HG02840 (cell line): ENCODE results near the gene LRFN2.

Source experiments
- ATAC-seq: cut with Tn5 transposase; IDR thresholded peaks from one replicate; pipeline ENCODE4 v1.9.1; 2021; ENCODE audit warnings: mild to moderate bottlenecking, moderate library complexity, moderate number of reproducible peaks; ENCODE audit not compliant: unreplicated experiment, low FRiP score

The LRFN2 gene

DNA sequence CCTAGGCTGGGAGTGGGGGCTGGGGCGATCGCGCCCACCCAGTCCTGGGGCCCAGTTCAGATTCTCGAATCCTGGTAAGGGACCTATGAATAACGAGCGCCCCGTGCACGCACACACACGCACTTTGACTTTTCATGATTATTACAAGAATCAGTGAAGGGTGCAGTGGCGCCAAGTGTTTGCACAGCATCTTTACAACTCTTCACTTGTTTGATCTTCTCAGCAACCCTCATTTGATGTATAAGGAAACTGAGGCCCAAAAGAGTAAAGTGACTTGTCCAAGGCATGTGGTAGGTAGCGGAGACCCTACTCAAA is 863 bp upstream of the LRFN2 start:
- ATAC-seq, result no peak

DNA sequence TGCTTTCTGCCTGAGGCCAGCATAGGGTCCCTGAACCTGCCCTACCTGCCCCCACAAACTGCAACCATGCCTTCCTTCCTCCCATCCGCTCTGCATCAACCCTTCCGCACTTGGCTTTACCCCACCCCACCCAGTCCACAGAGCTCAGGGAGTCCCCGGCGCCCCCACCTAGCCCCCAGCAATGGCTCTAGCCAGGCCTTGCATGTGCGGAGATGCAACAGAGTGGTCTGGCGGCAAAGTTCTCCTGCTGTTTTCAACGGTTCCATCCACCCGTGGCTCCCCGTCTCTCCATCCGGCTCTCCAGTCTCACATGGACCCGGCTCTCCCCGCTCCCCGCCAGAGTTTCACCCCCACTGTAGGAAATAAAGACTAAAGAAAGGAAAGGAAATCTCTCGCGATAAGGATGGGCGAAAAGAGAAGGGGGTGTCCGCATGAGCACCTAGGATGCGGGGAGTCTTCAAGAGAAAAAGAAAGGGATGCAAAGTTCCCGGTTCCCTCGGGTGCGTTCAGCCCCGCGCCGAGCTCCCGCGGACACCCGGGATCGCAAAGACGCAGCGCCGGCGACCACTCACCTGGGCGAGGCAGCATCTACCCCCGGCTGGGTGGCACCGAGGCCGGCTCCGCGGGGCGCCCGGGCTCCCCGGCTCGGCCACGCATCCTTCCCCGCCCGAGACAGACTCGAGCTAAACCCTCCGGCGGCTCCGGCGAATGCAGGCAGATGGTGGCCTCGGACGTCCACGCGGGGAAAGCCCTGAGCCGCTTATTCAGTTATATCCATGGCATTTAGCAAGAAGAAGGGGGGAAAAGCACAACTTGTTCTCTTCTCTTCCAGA is 579 bp downstream of the LRFN2 start:
- no peak for ATAC-seq

DNA sequence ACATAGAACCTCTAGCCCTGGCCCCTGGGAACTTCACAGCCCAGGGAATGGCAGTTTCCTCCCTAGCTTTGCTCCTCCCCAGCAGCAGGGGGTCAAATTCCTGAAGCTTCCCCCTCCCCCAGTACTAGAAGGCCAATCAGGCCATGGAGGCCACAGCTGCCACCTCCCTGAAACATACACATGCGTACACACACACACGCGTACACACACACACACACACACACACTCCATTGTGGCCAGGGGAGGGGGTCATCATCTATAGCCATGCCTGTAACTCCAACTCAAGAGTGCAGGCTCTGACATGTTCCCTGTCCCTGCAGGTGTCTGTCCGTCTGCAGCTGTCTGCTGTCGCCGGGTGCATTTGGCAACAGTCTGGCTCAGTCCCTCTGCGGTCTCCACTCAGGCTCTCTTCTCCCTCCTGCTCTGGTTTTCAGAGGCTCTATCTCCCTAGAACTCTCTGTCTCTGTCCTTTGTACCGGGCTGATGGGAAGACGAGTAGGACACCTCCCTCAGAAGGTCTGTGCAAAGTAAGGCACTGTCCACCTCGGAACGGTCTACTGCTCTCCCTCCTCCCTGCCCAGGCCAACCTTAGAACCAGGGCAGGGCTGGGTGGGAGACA is 1.4 kb downstream of the LRFN2 start:
- ATAC-seq, result no peak

GRCh38 chr6:40585223-40585622 is 1.9 kb downstream of the LRFN2 start:
- no peak for ATAC-seq

DNA sequence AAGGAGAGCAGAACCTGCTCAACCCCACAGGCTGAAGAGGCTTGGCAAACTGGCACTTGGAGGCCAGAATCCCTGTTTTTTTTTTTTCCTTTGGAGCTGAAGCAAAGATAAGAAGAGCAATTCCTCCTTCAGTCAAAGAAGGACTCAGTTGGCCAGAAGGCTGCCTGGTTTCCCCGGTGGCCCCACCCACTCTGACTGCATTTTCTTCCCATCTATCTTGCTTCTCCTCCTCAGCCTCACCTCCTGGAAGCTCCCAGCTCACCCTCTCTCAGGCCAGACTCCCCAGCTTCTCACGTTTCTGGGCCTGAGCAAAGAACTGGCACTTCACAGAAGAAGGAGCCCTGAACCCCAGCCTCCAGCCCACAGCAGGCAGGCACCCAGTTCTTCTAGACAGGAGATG is 2.4 kb downstream of the LRFN2 start:
- ATAC-seq, result no peak

DNA sequence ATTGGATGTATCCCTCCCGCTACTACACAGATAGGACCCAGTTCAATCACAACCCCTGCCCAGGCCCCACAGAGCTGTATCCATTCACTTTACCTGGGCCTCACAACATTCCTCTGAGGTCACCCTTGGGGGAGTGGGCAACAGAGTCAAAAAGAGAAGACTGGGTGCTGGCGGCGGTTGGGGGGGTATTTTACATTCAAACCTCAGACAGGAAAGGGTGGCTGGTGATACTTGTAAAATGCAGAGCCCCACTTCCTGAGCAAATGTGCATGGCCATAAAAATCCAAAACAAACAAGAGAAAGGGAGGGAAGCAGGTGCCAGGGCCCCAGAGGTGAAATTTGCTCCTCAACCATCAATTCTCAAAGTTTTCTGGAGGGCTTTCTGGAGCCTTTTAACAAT is 3.5 kb downstream of the LRFN2 start:
- no peak for ATAC-seq

- ATAC-seq, result no peak
These were observed 4.3 kb downstream of the LRFN2 start for GRCh38 chr6:40582892-40583291.

GRCh38 chr6:40579101-40579500 is 8.1 kb downstream of the LRFN2 start:
- no peak for ATAC-seq

DNA sequence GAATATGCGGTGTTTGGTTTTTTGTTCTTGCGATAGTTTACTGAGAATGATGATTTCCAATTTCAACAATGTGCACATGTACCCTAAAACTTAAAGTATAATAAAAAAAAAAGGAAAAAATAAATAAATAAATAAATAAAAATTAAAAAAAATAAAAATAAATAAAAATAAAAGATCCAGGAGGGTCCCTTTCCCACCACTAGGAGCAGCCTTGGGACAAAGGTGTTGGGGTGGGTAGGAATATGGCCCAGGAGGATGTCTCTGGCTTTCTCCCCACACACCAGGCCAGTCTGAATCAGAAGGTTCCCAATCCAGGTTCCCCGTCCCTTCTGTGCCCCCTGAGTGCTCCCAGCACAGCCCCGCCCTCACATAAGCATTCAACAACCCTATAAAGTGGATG is 9.5 kb downstream of the LRFN2 start:
- ATAC-seq, result no peak

GRCh38 chr6:40573221-40573620 is 13.9 kb downstream of the LRFN2 start:
- ATAC-seq, result no peak

- no peak for ATAC-seq
These were observed 17.8 kb downstream of the LRFN2 start for GRCh38 chr6:40569162-40569910.

DNA sequence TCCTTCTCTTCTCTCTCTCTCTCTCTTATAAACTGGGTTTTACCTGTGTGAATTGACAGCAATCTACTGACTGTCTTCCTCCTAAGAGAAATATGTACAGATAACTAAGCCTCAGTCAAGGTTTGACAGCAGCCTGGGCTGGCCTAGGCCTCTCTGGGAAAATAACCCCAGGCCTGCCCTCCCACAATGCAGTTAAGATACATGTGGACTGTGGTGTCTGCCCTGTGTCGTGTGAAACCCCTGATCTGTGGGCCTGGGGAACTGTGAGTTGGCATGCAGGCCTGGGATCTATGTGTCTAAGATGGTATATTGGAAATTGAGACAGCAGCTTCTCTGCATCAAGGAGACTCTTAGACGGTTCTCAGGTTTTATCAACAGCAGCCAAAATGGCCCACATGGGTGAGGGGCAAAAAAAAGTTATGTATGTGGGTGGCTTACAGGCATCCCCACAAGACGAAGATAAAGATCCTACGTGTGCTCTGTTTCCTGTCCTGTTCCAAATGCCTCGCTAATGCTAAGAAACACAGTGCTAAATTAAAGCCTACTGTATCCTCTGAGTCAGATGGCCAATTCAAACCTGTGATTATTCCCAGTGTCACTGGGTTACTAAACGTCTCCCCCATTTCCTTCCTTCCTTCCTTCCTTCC is 19.0 kb downstream of the LRFN2 start:
- ATAC-seq, result no peak

GRCh38 chr6:40563111-40563510 is 24.1 kb downstream of the LRFN2 start:
- no peak for ATAC-seq

GRCh38 chr6:40559056-40559455 is 28.1 kb downstream of the LRFN2 start:
- no peak for ATAC-seq

DNA sequence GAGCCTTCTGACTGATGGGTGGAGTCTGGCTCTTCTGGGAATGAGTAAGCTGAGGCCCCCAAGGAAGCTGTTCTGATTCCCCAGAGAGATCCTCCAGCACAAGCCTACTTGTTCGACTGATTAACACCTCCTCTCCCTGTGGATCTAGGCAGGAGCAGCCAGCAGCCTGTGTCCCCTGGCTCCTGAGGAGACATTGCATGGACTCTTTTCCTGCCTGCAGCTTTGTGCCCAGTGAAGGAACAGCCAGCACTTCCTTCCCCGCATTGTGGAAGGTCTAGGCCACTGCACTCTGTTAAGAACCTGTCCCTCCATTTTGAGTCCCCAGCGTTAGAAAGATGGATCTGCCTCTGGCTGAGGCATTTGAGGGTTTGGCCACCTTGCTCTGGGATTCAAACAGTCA is 29.1 kb downstream of the LRFN2 start:
- ATAC-seq, result no peak

DNA sequence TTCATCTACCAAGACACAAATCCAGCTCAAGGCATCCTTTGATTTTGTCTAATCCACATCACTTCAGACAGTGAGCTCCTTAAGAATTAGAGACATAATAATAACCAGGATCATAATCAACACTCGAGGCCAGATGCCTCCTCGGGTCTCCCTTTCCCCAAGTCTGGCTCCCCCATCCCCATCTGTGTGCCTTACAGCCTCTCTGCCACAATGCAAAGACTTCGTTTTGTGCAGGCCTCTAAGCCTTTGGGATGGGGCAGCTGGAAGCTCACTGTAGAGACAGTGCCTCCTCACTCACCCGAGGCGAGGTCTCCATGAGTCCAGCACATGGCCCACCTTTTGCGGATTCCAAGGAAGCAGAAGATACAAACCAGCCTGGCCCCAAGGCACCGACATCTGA is 30.3 kb downstream of the LRFN2 start:
- ATAC-seq, result no peak

DNA sequence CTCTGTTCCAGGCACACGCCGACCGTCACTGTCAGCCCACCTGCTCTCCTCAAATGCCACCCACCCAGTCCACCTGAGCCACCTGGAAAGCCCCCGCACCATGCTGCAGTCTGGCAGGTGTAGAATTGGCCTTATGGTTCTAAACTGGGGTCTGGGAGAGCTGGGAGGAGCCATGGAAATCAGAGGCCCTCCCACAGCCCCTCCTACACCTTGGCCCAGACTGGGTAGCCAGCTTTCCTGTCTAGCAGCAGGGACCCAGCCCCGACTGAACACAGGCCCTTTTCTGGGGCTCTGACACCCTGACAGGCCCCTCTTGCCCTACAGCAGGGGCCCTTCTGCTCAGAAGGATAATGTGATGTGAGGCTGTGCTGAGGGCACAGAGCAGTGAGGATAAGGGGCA is 31.1 kb downstream of the LRFN2 start:
- no peak for ATAC-seq

DNA sequence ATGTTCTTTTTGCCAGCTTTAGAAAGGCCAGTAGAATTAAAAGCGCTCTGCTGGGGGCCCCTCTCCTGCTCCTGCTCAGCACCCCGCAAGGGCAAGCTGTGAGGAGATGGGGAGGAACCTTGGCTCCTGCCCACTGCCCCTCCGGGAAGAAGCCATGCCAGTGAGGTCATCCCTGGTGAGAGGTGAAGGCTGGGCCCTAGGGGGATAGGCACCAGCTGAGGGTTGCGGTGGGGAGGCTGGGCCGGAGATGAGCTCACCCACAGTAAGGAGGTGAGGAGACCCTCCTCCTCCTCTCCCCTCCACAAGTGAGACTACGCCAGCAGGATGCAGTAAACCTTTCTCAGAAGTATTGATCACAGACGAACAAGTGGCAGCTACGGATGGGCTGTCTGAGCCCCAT is 32.1 kb downstream of the LRFN2 start:
- ATAC-seq, result no peak

DNA sequence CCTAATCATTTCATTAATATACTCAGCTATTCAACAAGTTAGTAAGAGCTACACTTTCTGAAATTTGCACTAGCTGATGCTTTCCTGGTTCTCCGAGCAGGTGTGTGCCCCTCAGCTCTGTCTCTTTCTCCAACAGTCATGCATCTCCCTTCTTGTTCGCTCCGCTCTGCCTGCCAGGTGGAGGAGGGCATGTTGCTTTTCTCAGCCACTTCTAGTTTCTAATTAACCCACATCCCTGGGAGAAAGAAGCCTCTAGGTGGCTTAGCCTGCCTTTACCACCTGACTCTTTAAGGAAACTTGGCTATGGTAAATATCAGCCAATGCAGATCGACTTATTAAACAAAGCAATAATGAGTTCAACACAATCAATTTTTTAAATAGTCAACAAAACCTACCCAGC is 34.2 kb downstream of the LRFN2 start:
- ATAC-seq, result no peak

DNA sequence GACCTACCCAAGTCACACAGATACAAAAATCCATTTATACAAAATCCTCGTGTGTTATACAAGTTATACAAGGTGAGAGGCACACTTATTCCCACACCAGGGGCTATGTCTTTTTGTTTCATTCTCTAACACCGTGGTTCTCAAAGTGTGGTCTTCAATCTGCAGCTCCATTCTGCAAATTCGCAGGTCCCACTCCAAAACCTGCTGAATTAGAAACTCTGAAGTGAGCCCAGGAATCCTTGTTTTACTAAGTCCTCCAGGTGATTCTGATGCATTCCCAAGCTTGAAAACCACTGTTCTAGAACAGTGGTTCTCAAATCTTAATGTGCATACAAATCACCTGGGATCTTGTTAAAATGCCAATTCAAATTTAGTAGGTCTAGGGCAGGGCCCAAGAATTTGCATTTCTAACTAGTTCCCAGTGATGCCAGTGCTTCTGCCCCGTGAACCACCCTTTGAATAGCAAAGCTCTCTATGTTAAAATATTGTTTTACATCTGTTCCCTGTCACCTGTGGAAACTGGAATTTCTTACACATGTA is 35.1 kb downstream of the LRFN2 start:
- no peak for ATAC-seq
